Ovary (tissue), 3 donors: ENCODE data around the gene KLK15.

ENCODE experiments used
- EP300 ChIP-seq: sonication (generic); formaldehyde crosslinking; IDR thresholded peaks from one replicate; pipeline ENCODE4 v1.6.1; 2017; ENCODE audit warnings: antibody characterized with exemption
- POLR2A ChIP-seq: fragments of 450-650 bp; IDR thresholded peaks from one replicate; pipeline ENCODE4 v1.6.1; 2017; ENCODE audit warnings: antibody characterized with exemption, mild to moderate bottlenecking, moderate library complexity
- TF ChIP-seq, protein P1 (sequence below), 3 donors: fragments of 450-650 bp in 2 of 3; fragments of 200-600 bp in 1 of 3; IDR thresholded peaks; one replicate each; pipeline versions ENCODE4 v1.5.1 to v1.8.0; 2016 to 2022; ENCODE audit warnings: antibody characterized with exemption in 3 of 3, mild to moderate bottlenecking in 1 of 3
- donor health status: DM: no; HTN: no; CAD: no.

DNA sequence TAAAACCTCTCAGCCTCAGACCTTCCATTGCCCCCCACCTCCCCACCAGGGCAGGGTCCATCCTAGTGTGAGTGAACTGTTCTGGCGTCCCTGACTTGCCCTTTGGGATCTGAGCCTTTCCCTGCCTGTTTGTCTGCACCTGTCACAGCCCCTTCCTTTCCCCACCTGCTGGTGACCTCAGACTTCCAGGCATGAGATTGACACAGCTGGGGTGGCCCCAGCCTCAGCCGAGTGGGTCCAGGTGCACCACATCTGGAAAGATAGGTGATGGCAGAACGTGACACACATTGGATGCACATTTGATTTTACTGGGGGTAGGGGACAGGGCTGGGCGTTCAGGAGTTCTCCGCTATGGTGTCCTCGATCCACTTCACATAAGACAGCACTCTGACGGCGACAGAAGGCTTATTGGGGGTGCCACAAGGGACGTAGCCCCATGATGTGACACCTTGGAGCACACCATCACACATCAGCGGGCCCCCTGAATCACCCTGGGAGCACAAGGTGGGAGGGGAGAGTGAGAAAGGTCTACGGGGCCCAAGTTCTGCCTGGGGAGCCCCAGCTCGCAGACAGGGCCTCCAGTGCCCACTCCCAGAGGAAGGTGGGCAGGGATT, 14.4 kb downstream of the KLK15 start:
- TF ChIP-seq, protein P1, sequence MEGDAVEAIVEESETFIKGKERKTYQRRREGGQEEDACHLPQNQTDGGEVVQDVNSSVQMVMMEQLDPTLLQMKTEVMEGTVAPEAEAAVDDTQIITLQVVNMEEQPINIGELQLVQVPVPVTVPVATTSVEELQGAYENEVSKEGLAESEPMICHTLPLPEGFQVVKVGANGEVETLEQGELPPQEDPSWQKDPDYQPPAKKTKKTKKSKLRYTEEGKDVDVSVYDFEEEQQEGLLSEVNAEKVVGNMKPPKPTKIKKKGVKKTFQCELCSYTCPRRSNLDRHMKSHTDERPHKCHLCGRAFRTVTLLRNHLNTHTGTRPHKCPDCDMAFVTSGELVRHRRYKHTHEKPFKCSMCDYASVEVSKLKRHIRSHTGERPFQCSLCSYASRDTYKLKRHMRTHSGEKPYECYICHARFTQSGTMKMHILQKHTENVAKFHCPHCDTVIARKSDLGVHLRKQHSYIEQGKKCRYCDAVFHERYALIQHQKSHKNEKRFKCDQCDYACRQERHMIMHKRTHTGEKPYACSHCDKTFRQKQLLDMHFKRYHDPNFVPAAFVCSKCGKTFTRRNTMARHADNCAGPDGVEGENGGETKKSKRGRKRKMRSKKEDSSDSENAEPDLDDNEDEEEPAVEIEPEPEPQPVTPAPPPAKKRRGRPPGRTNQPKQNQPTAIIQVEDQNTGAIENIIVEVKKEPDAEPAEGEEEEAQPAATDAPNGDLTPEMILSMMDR (IDR thresholded peaks at IDR 0.05), result no peak
- TF ChIP-seq POLR2A (no peak), EP300 (no peak)
